Epithelial cell of prostate (primary cell): ENCODE data around the gene AGAP1.

Experiments
- DNase-seq: peaks from one replicate; pipeline ENCODE4 v3.0.0-alpha.2; 2011; ENCODE audit warnings: low read depth, low spot score
- H3K27ac ChIP-seq: fragments of 450-650 bp; 2 replicates; pipeline ENCODE4 v1.5.1; 2017; ENCODE audit warnings: mild to moderate bottlenecking

Gene AGAP1

GRCh38 chr2:235493775-235494715, at the start of gene AGAP1:
TSS of gene AGAP1 (plus strand) at chr2:235494043.
- no peak for DNase-seq
- peak within 1 kb of the TSS; percentile 67 for H3K27ac ChIP-seq

GRCh38 chr2:235444101-235444597, 49.7 kb upstream of the AGAP1 start:
- peak; percentile 29 for DNase-seq
- H3K27ac ChIP-seq = peak overlapping the region; percentile 27

DNA sequence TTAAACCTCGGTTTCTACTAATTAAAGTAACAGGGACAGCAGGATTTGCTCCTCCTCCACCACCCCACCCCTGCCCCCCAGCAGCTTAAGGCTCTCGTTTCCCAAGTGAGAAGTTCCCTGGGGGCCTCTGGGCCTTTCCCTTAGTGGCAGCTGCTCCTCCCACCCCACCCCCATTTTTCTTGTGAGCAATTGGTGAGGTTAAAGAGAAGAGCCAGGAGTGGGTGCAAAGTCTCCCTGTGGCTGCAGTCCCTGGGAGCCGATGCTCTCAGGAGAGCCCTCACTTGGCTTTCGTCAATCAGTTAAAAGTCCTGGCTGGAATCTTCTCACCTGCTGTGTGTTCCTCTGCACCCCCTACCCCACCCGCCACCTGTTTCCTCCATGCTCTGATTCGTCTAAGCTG, 48.7 kb upstream of the AGAP1 start:
- no peak for DNase-seq
- no peak overlapping the region for H3K27ac ChIP-seq

GRCh38 chr2:235446082-235446481, 47.8 kb upstream of the AGAP1 start:
- no peak for DNase-seq
- H3K27ac ChIP-seq = no peak overlapping the region

DNA sequence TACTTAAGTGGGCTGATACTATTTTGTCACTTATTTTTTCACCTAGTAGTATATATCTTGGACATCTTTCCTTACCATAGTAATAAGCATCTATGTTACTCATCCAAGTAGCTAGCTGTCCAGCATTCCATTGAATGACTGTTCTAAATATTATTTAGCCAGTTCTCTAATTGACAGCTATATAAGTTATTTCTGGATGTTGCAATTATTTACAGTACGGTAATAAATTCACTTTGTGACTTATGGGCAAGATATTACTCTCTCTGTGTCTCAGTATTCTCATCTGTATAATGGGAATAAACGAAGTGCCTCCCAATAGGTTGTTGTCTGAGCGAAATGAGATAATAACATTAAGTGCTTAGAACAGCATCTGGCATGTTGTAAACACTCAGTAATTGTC, 46.6 kb upstream of the AGAP1 start:
- H3K27ac ChIP-seq = no peak overlapping the region
- no peak for DNase-seq

- no peak overlapping the region for H3K27ac ChIP-seq
- no peak for DNase-seq
These were observed 44.3 kb upstream of the AGAP1 start for GRCh38 chr2:235449568-235449967.

DNA sequence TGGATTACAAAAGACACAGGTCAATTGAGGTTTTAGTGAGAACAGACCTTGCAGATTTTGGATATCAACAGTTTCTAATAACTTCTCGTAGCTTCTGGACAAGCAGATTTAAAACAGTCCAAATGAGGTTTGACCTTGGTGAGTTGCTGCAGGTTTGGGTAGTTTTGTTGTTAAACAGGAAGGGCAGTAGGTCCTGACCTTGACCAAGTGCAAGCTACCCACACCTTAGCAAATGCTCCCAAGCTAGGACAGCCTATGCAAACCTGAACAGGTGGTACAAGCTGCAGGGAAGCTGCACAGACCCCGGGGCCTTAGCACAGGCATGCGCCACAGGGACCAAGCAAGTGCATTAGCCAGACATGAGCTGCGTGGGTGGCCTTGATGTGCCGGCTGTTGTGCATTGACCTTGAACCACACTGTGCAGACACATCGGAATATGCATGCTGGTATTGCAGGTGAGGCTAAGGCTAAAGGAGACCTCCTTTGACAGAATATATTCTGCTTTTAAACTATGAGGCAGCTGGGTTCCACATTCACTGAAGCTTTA, 40.2 kb upstream of the AGAP1 start:
- DNase-seq = no peak
- no peak overlapping the region for H3K27ac ChIP-seq

DNA sequence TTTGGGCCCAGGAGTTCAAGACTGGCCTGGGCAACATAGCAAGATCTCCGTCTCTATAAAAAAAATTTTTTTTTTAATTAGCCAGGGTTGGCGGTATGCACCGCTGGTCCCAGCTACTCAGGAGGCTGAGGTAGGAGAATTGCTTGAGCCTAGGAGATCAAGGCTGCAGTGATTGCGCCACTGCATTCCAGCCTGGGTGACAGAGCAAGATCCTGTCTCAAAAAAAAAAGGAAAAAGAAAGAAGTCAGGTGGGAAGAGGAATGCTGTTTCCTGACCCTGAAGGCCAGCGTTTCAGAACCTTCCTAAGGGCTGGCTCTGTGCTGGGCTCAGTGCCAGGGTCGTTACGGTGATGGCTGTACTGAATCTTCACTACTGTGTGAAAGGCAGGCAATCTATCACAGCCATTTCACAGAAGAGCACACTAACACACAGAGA, 35.0 kb upstream of the AGAP1 start:
- no peak overlapping the region for H3K27ac ChIP-seq
- DNase-seq = peak; percentile 18

GRCh38 chr2:235460548-235461047, 33.2 kb upstream of the AGAP1 start:
- DNase-seq = no peak
- no peak overlapping the region for H3K27ac ChIP-seq

- H3K27ac ChIP-seq = no peak overlapping the region
These were observed 32.0 kb upstream of the AGAP1 start for GRCh38 chr2:235461763-235462414.

DNA sequence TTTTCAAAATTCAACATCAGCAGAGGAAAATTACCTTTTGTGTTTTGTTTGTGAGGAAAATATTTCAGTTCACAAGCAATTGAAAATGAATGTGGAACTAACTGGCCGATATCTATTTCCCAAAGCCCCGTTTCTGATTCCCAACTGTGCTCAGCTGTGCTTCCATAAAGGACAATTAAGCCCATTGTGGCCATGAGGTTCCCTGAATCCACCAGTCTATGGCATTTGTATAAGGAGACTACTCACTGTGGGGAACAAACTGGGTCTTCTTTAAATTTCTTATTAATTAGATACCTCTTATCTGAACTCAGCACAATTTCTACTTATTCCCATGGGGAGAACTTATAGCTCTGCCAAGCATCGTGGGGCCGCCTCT, 31.4 kb upstream of the AGAP1 start:
- no peak for DNase-seq
- no peak overlapping the region for H3K27ac ChIP-seq

More at GRCh38 chr2:235461763-235462414, 32.0 kb upstream of the AGAP1 start:
- no peak for DNase-seq

GRCh38 chr2:235463893-235464292, 29.9 kb upstream of the AGAP1 start:
- H3K27ac ChIP-seq = no peak overlapping the region

DNA sequence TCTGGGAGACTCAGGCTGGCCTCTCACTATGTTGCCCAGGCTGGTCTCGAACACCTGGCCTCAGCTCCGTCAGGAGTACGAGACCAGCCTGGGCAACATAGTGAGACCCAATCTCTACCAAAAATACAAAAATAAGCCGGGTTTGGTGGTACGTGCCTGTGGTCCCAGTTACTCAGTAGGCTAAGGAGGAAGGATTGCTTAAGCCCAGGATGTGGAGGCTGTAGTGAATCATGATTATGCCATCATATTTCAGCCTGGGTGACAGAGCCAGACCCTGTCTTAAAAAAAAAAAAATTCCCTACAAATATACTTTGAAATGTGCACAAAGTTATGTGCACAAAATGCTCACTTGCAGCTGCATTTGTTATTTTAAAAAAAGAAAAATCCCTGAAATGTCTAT, 26.3 kb upstream of the AGAP1 start:
- DNase-seq = no peak

More at GRCh38 chr2:235463893-235464292, 29.9 kb upstream of the AGAP1 start:
- DNase-seq = no peak

GRCh38 chr2:235468978-235469655, 24.7 kb upstream of the AGAP1 start:
- peak overlapping the region; percentile 61 for H3K27ac ChIP-seq
- peak; percentile 72 for DNase-seq

More for the DNA sequence above, 26.3 kb upstream of the AGAP1 start:
- H3K27ac ChIP-seq = peak overlapping the region; percentile 61

DNA sequence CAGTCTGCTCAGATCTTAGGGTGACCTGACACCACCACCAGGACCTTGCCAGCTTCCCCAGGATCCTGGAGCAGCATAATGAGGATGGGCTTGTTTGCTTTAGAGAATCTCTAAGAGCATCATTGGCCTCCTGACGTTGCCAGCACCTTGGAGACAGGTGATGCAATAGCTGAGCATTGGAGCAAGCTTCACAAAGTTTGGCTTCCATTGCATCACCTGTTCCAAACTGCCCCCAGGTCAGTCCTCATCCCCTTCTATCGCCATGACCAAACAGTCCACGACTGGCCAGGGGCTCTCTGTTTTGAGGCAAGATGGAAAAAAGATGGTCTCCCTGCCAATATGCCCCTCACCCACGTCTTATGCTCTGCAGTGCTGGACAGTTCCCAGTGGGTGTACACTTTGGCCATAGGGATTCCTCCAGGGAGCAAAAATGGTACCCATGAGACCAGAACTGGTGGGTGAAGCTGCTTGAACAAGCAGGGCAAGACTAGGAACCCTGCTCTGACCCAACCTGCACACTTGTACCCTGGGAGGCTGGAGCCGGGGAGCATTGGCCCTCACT, 22.6 kb upstream of the AGAP1 start:
- no peak for DNase-seq
- H3K27ac ChIP-seq = no peak overlapping the region

- DNase-seq = no peak
- no peak overlapping the region for H3K27ac ChIP-seq
These were observed 21.4 kb upstream of the AGAP1 start for GRCh38 chr2:235472443-235472842.

DNA sequence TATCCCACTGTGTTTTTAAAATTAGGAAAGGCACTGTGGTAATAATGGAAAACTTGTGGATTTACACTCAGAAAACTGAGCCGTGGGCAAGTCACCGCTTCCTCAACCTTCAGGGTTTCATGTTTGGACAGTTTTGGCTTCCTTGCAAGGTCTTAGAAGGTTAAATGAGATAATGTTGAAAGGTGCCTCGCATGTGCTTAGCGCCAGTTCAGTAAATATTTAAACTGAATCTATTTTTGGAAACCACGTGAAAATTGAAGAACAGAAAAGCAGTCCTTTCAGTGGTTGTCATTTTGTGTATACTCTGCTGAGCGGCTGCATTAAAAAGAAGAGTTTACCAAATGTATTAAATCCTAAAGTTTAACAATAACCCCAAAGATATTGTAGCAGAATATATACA, 15.2 kb upstream of the AGAP1 start:
- DNase-seq = no peak
- H3K27ac ChIP-seq = no peak overlapping the region

DNA sequence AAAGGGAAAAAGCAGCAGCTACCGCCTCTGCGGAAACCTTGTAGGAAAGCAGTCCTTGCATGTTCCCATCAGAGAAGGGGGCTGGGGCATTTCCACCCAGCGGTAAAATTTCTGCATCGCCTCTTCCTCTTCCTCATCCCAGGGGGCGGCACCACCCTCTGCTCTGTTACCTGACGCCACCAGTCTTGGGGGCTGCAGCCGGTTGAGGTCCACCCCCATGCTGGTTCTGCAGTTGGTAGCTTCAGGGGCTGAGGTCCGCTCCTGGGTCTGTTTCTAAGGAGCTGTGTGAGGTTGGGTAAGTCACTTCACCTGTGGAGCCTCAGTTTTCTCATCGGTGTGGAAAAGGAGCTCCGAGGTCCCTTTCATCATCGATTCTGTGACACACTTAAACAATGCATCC, 14.2 kb upstream of the AGAP1 start:
- no peak overlapping the region for H3K27ac ChIP-seq
- no peak for DNase-seq

DNA sequence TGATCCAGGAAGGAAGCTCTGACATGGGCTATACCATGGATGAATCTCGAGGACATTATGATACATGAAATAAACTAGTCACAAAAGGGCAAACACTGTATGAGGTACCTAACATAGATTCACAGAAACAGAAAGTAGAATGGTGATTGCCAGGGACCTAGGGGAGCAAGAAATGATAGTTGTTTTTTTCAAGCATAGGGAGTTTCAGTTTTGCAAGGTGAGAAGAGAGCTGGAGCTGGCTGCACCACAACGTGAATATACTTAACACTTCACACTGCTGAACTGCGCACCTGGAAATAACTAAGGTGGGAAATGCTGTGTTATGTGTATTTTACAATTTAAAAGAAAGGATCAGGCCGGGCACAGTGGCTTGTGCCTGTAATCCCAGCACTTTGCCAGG, 13.2 kb upstream of the AGAP1 start:
- no peak overlapping the region for H3K27ac ChIP-seq
- no peak for DNase-seq

- no peak for DNase-seq
- no peak overlapping the region for H3K27ac ChIP-seq
These were observed 10.5 kb upstream of the AGAP1 start for GRCh38 chr2:235483313-235483712.
